ENCODE data around the gene REEP3.

- TF ChIP-seq CTCF (IDR thresholded peaks at IDR 0.05) (no peak), ZFX (IDR thresholded peaks at IDR 0.05; ENCODE audit: borderline replicate concordance) (no peak)
Measured at GRCh38 chr10:63583397-63583796, 62.2 kb downstream of the REEP3 start.
